K562 (cell line): ENCODE results near the gene IRAG1. TPM values are rescaled to one million over a fixed set of nuclear protein-coding genes. Genes with fewer than 3 reads are reported as not detected.

Experiments
- BDP1 ChIP-seq: IDR thresholded peaks from 3 replicates; pipeline ENCODE4 v1.6.1; 2011; ENCODE audit not compliant: insufficient read length, insufficient read depth
- HDAC1 ChIP-seq, 2 experiments: fragments of 450-650 bp; IDR thresholded peaks; 2 replicates each; pipeline ENCODE4 v1.6.1; 2016 to 2017; ENCODE audit warnings: inconsistent platforms in 1 of 2, mild to moderate bottlenecking in 1 of 2, moderate library complexity in 1 of 2
- HDAC3 ChIP-seq: fragments of 450-650 bp; IDR thresholded peaks from 2 replicates; pipeline ENCODE4 v1.6.1; 2018; ENCODE audit warnings: borderline replicate concordance, mild to moderate bottlenecking, moderate library complexity; ENCODE audit not compliant: partially characterized antibody
- HLTF ChIP-seq: fragments of 450-650 bp; IDR thresholded peaks from 2 replicates; pipeline ENCODE4 v1.6.1; 2016
- KHSRP ChIP-seq: fragments of 450-650 bp; IDR thresholded peaks from 2 replicates; pipeline ENCODE4 v1.6.1; 2017
- MCM5 ChIP-seq: fragments of 450-650 bp; IDR thresholded peaks from 2 replicates; pipeline ENCODE4 v1.6.1; 2016; ENCODE audit warnings: low read depth
- MTA1 ChIP-seq: fragments of 450-650 bp; IDR thresholded peaks from 2 replicates; pipeline ENCODE4 v1.6.1; 2017; ENCODE audit warnings: borderline replicate concordance
- MTA3 ChIP-seq: fragments of 450-650 bp; formaldehyde crosslinking; IDR thresholded peaks from 2 replicates; pipeline ENCODE4 v1.6.1; 2017; ENCODE audit warnings: mild to moderate bottlenecking, borderline replicate concordance
- NFRKB ChIP-seq: fragments of 450-650 bp; IDR thresholded peaks from 2 replicates; pipeline ENCODE4 v1.6.1; 2016; ENCODE audit warnings: low read depth
- PTRF ChIP-seq: fragments of 450-650 bp; IDR thresholded peaks from 2 replicates; pipeline ENCODE4 v1.6.1; 2016; ENCODE audit warnings: mild to moderate bottlenecking, missing genetic modification characterization, missing compliant biosample characterization
- STAT5B ChIP-seq: fragments of 250-450 bp; sonication (Bioruptor Pico); IDR thresholded peaks from 2 replicates; pipeline ENCODE4 v1.8.0; 2021; ENCODE audit warnings: mild to moderate bottlenecking, inconsistent platforms
- USF2 ChIP-seq: sonication (generic); formaldehyde crosslinking; IDR thresholded peaks from 2 replicates; pipeline ENCODE4 v1.5.0; 2020; ENCODE audit warnings: missing genetic modification reagents
- WHSC1 ChIP-seq: IDR thresholded peaks from one replicate; pipeline ENCODE4 v1.6.1; 2012; ENCODE audit warnings: low read length, control low read depth, inconsistent platforms
- ZC3H4 ChIP-seq: sonication (generic); formaldehyde crosslinking; IDR thresholded peaks from 2 replicates; pipeline ENCODE4 v1.9.0; 2021; ENCODE audit warnings: missing genetic modification reagents, borderline replicate concordance
- ZEB2 ChIP-seq: fragments of 450-650 bp; IDR thresholded peaks from 2 replicates; pipeline ENCODE4 v1.6.1; 2016
- ZNF140 ChIP-seq: fragments of 250-450 bp; sonication (Bioruptor Pico); IDR thresholded peaks from 2 replicates; pipeline ENCODE4 v1.8.0; 2021; ENCODE audit warnings: moderate library complexity, mild to moderate bottlenecking, inconsistent platforms
- ZNF561 ChIP-seq: fragments of 450-650 bp; formaldehyde crosslinking; conservative IDR thresholded peaks from 2 replicates; pipeline ENCODE4 v1.4.0; 2020; ENCODE audit warnings: mild to moderate bottlenecking, moderate library complexity
- ZSCAN32 ChIP-seq: fragments of 450-650 bp; formaldehyde crosslinking; IDR thresholded peaks from 2 replicates; pipeline ENCODE4 v1.4.0; 2020; ENCODE audit warnings: mild to moderate bottlenecking, moderate library complexity
- polyA plus RNA-seq, 8 experiments: library from polyadenylated mRNA; depleted of rRNA in 4 of 8; stranded (reverse) in 5 of 8; unstranded in 3 of 8; fragments of >200 nt; fragmentation: Nextera tagmentation in 2 of 8; fragmentation: Illumina TruSeq in 1 of 8; extraction: Ambion mirVana in 2 of 8; extraction: Trizol in 1 of 8; gene quantifications; 2 replicates each; pipeline versions ENCODE4 v1.2.1 to v1.2.3, GENCODE V29; 2011 to 2014; ENCODE audit warnings: inconsistent platforms in 1 of 8, missing spikeins in 1 of 8
- total RNA-seq, 7 experiments: library from RNA; depleted of rRNA in 6 of 7; stranded (reverse); fragments of >200 nt in 6 of 7; fragmentation: Illumina TruSeq in 2 of 7; extraction: Trizol in 2 of 7; gene quantifications; 2 replicates each; pipeline versions ENCODE4 v1.2.1 to v1.2.3, GENCODE V29; 2011 to 2021; ENCODE audit warnings: low replicate concordance in 1 of 7
- TF ChIP-seq, protein P1 (sequence below): sonication (generic); formaldehyde crosslinking; IDR thresholded peaks from 2 replicates; pipeline ENCODE4 v1.4.0; 2020; ENCODE audit warnings: mild to moderate bottlenecking, missing genetic modification reagents
- TF ChIP-seq, protein P2 (sequence below): sonication (generic); formaldehyde crosslinking; IDR thresholded peaks from 2 replicates; pipeline ENCODE4 v1.8.1; 2023; ENCODE audit warnings: mild to moderate bottlenecking, missing genetic modification reagents
- TF ChIP-seq, protein P3 (sequence below), 3 experiments: fragments of 200-800 bp in 1 of 3; fragments of 250-450 bp in 1 of 3; fragments of 450-650 bp in 1 of 3; sonication (Bioruptor Pico) in 1 of 3; sonication (Bioruptor generic) in 1 of 3; formaldehyde crosslinking in 1 of 3; IDR thresholded peaks; 2 replicates each; pipeline versions ENCODE4 v1.6.1 to v1.8.0; 2016 to 2022; ENCODE audit warnings: mild to moderate bottlenecking in 2 of 3, missing genetic modification characterization in 2 of 3, missing compliant biosample characterization in 1 of 3, moderate library complexity in 1 of 3

Gene IRAG1
- total and polyA plus RNA-seq, 9 of the 15 experiments (the other 6 are each of a cell fraction or from before 2014, with no cell fraction given): 0.01 to 0.22 (median 0.09) TPM; not detected in 1

GRCh38 chr11:10658621-10659338 is 34.8 kb downstream of the IRAG1 start (continued):
- TF ChIP-seq, protein P1, sequence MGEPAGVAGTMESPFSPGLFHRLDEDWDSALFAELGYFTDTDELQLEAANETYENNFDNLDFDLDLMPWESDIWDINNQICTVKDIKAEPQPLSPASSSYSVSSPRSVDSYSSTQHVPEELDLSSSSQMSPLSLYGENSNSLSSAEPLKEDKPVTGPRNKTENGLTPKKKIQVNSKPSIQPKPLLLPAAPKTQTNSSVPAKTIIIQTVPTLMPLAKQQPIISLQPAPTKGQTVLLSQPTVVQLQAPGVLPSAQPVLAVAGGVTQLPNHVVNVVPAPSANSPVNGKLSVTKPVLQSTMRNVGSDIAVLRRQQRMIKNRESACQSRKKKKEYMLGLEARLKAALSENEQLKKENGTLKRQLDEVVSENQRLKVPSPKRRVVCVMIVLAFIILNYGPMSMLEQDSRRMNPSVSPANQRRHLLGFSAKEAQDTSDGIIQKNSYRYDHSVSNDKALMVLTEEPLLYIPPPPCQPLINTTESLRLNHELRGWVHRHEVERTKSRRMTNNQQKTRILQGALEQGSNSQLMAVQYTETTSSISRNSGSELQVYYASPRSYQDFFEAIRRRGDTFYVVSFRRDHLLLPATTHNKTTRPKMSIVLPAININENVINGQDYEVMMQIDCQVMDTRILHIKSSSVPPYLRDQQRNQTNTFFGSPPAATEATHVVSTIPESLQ (CRISPR knock-in tag): no peak
- TF ChIP-seq KHSRP (no peak), BDP1 (no peak), ZEB2 (no peak), NFRKB (0 out of 2 replicates have a peak, but pooled peaks have one; percentile 31), MTA1 (0 out of 2 replicates have a peak, but pooled peaks have one; percentile 8), HDAC3 (no peak), STAT5B (CRISPR knock-in tag) (no peak), ZC3H4 (CRISPR knock-in tag) (no peak), PTRF (tag) (peak; percentile 59; the same call in 1 of the 2 replicates), HDAC1 (IDR thresholded peaks at IDR 0.05) (peak in 1 of 2 experiments; percentile 30; a peak in 1 of 4 replicates), MTA3 (no peak), MCM5 (no peak), ZNF561 (CRISPR knock-in tag) (no peak), HLTF (no peak), WHSC1 (no peak), USF2 (CRISPR knock-in tag) (no peak), ZSCAN32 (CRISPR knock-in tag) (no peak), ZNF140 (CRISPR knock-in tag) (no peak)
- TF ChIP-seq, protein P2, sequence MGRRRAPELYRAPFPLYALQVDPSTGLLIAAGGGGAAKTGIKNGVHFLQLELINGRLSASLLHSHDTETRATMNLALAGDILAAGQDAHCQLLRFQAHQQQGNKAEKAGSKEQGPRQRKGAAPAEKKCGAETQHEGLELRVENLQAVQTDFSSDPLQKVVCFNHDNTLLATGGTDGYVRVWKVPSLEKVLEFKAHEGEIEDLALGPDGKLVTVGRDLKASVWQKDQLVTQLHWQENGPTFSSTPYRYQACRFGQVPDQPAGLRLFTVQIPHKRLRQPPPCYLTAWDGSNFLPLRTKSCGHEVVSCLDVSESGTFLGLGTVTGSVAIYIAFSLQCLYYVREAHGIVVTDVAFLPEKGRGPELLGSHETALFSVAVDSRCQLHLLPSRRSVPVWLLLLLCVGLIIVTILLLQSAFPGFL (CRISPR knock-in tag): no peak
- TF ChIP-seq, protein P3, sequence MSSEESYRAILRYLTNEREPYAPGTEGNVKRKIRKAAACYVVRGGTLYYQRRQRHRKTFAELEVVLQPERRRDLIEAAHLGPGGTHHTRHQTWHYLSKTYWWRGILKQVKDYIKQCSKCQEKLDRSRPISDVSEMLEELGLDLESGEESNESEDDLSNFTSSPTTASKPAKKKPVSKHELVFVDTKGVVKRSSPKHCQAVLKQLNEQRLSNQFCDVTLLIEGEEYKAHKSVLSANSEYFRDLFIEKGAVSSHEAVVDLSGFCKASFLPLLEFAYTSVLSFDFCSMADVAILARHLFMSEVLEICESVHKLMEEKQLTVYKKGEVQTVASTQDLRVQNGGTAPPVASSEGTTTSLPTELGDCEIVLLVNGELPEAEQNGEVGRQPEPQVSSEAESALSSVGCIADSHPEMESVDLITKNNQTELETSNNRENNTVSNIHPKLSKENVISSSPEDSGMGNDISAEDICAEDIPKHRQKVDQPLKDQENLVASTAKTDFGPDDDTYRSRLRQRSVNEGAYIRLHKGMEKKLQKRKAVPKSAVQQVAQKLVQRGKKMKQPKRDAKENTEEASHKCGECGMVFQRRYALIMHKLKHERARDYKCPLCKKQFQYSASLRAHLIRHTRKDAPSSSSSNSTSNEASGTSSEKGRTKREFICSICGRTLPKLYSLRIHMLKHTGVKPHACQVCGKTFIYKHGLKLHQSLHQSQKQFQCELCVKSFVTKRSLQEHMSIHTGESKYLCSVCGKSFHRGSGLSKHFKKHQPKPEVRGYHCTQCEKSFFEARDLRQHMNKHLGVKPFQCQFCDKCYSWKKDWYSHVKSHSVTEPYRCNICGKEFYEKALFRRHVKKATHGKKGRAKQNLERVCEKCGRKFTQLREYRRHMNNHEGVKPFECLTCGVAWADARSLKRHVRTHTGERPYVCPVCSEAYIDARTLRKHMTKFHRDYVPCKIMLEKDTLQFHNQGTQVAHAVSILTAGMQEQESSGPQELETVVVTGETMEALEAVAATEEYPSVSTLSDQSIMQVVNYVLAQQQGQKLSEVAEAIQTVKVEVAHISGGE (CRISPR knock-in tag; IDR thresholded peaks at IDR 0.05): no peak
